BJ (cell line): ENCODE data around the gene CLOCK. TPM values are rescaled to one million over a fixed set of nuclear protein-coding genes. Genes with fewer than 3 reads are reported as not detected.

Experiments used
- CTCF ChIA-PET: fragments of 350-600 bp; formaldehyde crosslinking; extraction: SDS; loops from one replicate; lab custom pipeline; 2021; ENCODE audit warnings: antibody characterized with exemption, inconsistent platforms; lab: Yijun Ruan, JAX
- POLR2A ChIA-PET: fragments of 300-600 bp; sonication (Branson Sonifier 250); formaldehyde crosslinking; extraction: SDS; loops from one replicate; lab custom pipeline; 2021; ENCODE audit warnings: antibody characterized with exemption; lab: Charles Lee
- DNase-seq: peaks from one replicate; pipeline ENCODE4 v3.0.0-alpha.2; 2011; ENCODE audit warnings: low read depth
- H3K27me3 ChIP-seq: 2 replicates; pipeline ENCODE4 v1.6.0; 2011; ENCODE audit warnings: low read length; ENCODE audit not compliant: control insufficient read depth, insufficient read depth
- H3K36me3 ChIP-seq: 2 replicates; pipeline ENCODE4 v1.5.1; 2011; ENCODE audit warnings: low read length; ENCODE audit not compliant: control insufficient read depth, insufficient read depth
- H3K4me3 ChIP-seq: 2 replicates; pipeline ENCODE4 v1.5.1; 2011; ENCODE audit warnings: low read depth, mild to moderate bottlenecking, control low read depth, low read length
- CTCF ChIP-seq: IDR thresholded peaks from 2 replicates; pipeline ENCODE4 v1.5.1; 2011; ENCODE audit warnings: low read depth, mild to moderate bottlenecking, control low read depth, inconsistent platforms, low read length, moderate library complexity; ENCODE audit not compliant: insufficient read depth
- polyA plus RNA-seq: library from polyadenylated mRNA; depleted of rRNA; stranded (reverse); fragments of >200 nt; gene quantifications from 2 replicates; pipeline ENCODE4 v1.2.3, GENCODE V29; 2011

The CLOCK gene
- polyA plus RNA-seq, 1 experiment = 14.5 TPM

- Histone ChIP-seq H3K27me3 (no peaks in the 10 kb centered on the region), H3K36me3 (no peaks in the 10 kb centered on the region), H3K4me3 (no peak overlapping the region)
- ChIA-PET POLR2A (interaction anchor here (0.6 kb wide), 1 partner anchor 16 kb away, joined by 3 read pairs; no protein-coding TSS in a partner anchor), CTCF (no interaction called here)
- DNase-seq = no peak
- no peak for TF ChIP-seq CTCF
These were observed 55.2 kb downstream of the CLOCK start for GRCh38 chr4:55491486-55491885.

- CTCF ChIA-PET = no interaction called here
These were observed 58.0 kb downstream of the CLOCK start for GRCh38 chr4:55488716-55489115.

GRCh38 chr4:55485821-55486220 lies 60.9 kb downstream of the CLOCK start:
- no peak for TF ChIP-seq CTCF
- peaks cover 2% of the 10 kb centered on the region; the same call in 1 of the 2 replicates for H3K36me3 ChIP-seq
- no peak for DNase-seq
- CTCF ChIA-PET = interaction anchor here (0.8 kb wide), 1 partner anchor 64 kb away, joined by 3 read pairs; no protein-coding TSS in a partner anchor
- H3K4me3 ChIP-seq = no peak overlapping the region
- no peaks in the 10 kb centered on the region for H3K27me3 ChIP-seq
- POLR2A ChIA-PET = no interaction called here

More at GRCh38 chr4:55488716-55489115, 58.0 kb downstream of the CLOCK start:
- H3K27me3 ChIP-seq = no peaks in the 10 kb centered on the region
- no peak for DNase-seq
- no peak for TF ChIP-seq CTCF
- no peak overlapping the region for H3K4me3 ChIP-seq
- no peaks in the 10 kb centered on the region for H3K36me3 ChIP-seq
- POLR2A ChIA-PET = no interaction called here

- DNase-seq = no peak
- POLR2A ChIA-PET = no interaction called here
- peaks cover 2% of the 10 kb centered on the region; the same call in 1 of the 2 replicates for H3K36me3 ChIP-seq
- CTCF ChIA-PET = interaction anchor here (0.7 kb wide), 1 partner anchor 121 kb away, joined by 3 read pairs; no protein-coding TSS in a partner anchor
- no peaks in the 10 kb centered on the region for H3K27me3 ChIP-seq
- H3K4me3 ChIP-seq = no peak overlapping the region
- TF ChIP-seq CTCF = no peak
These were observed 63.4 kb downstream of the CLOCK start for GRCh38 chr4:55483315-55483714.

GRCh38 chr4:55475394-55476243 lies 71.1 kb downstream of the CLOCK start:
- Histone ChIP-seq H3K27me3 (no peaks in the 10 kb centered on the region), H3K4me3 (no peak overlapping the region), H3K36me3 (peaks cover 1% of the 10 kb centered on the region; the same call in 1 of the 2 replicates)
- ChIA-PET POLR2A (no interaction called here), CTCF (no interaction called here)
- TF ChIP-seq CTCF = no peak
- DNase-seq = no peak
